PC-9 (cell line): Measurements from ENCODE around the gene ARL8A.

Source experiments
- EZH2 ChIP-seq: fragments of 200-600 bp; sonication (generic); IDR thresholded peaks from 2 replicates; pipeline ENCODE4 v1.8.0; 2017; ENCODE audit warnings: antibody characterized with exemption, low read depth
- TF ChIP-seq, protein P1 (sequence below): fragments of 200-600 bp; sonication (generic); conservative IDR thresholded peaks from 2 replicates; pipeline ENCODE4 v1.6.1; 2017; ENCODE audit warnings: mixed run types, antibody characterized with exemption, mild to moderate bottlenecking, moderate library complexity

DNA sequence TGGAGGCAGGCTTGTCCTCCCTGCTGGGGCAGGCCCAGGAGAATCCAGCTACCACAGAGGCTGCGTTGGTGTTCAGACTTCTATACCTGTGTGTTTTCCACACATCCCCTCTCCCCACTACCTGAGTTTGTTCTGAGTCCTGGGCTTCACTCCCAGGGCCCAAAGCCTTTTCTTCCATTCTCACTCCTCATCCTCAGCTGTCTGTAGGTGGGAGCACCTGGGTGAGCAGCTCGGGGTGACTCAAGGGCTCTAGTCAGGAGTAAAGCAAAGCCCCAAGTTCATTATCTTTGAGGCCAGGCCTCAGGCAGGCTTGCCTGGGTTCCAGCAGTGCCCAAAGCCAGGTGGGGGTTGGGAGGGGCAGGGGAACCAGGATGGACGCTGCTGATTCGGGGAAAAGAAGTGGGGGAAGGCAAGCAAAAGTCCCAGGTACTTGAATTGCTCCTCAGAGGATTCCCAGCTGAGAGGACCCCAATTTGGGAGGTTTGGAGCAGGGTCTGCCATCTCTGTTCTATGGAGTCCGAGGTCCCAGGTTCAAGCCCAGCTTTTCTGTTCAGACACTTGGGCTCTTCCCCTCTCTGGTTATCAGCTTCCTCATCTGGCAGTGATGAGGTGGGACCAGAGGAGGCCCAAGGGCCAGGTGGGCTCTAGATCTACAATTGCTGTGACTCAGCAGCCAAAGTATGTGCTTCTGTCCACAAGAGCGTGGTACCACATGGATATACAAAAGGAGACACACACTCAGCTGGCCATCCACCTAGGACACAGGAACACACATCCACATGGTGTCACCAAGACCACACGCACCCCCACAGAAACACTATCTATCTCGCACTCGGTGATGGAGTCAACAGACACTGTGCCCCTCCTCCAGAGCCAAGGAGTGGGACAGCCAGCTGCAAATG is 21.7 kb upstream of the ARL8A start:
- TF ChIP-seq, protein P1, sequence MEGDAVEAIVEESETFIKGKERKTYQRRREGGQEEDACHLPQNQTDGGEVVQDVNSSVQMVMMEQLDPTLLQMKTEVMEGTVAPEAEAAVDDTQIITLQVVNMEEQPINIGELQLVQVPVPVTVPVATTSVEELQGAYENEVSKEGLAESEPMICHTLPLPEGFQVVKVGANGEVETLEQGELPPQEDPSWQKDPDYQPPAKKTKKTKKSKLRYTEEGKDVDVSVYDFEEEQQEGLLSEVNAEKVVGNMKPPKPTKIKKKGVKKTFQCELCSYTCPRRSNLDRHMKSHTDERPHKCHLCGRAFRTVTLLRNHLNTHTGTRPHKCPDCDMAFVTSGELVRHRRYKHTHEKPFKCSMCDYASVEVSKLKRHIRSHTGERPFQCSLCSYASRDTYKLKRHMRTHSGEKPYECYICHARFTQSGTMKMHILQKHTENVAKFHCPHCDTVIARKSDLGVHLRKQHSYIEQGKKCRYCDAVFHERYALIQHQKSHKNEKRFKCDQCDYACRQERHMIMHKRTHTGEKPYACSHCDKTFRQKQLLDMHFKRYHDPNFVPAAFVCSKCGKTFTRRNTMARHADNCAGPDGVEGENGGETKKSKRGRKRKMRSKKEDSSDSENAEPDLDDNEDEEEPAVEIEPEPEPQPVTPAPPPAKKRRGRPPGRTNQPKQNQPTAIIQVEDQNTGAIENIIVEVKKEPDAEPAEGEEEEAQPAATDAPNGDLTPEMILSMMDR: no peak
- TF ChIP-seq EZH2: no peak
